DMS 273 (cell line): ENCODE data around the gene ANK3.

ENCODE experiments used
- DNase-seq: peaks from one replicate; lab custom pipeline; 2025; ENCODE audit not compliant: unreplicated experiment; lab: John Stamatoyannopoulos, UW

ANK3 gene

GRCh38 chr10:60188548-60188947 lies 201.1 kb downstream of the ANK3 start:
- DNase-seq = no peak

GRCh38 chr10:60187691-60188090 lies 202.0 kb downstream of the ANK3 start:
- peak; percentile 51 for DNase-seq

GRCh38 chr10:60186315-60187071 lies 203.2 kb downstream of the ANK3 start:
- DNase-seq = peak; percentile 87

- DNase-seq = no peak
These were observed 204.3 kb downstream of the ANK3 start for GRCh38 chr10:60185421-60185820.

GRCh38 chr10:60182691-60183090 lies 207.0 kb downstream of the ANK3 start:
- DNase-seq = peak; percentile 9

- DNase-seq = no peak
These were observed 212.8 kb downstream of the ANK3 start for GRCh38 chr10:60176925-60177324.

GRCh38 chr10:60175441-60175971 lies 214.2 kb downstream of the ANK3 start:
- DNase-seq = no peak

- DNase-seq = no peak
These were observed 217.2 kb downstream of the ANK3 start for GRCh38 chr10:60172363-60172990.

GRCh38 chr10:60171436-60172013 lies 218.2 kb downstream of the ANK3 start:
- peak; percentile 8 for DNase-seq

- no peak for DNase-seq
These were observed 219.4 kb downstream of the ANK3 start for GRCh38 chr10:60170250-60170649.

GRCh38 chr10:60169111-60169510 lies 220.6 kb downstream of the ANK3 start:
- no peak for DNase-seq

GRCh38 chr10:60167050-60167449 lies 222.6 kb downstream of the ANK3 start:
- DNase-seq = peak; percentile 33

GRCh38 chr10:60163786-60164185 lies 225.9 kb downstream of the ANK3 start:
- DNase-seq = peak; percentile 8

- DNase-seq = peak; percentile 69
These were observed 227.0 kb downstream of the ANK3 start for GRCh38 chr10:60162631-60163030.

GRCh38 chr10:60155943-60156683 lies 233.6 kb downstream of the ANK3 start:
- no peak for DNase-seq

GRCh38 chr10:60155099-60155877 lies 234.4 kb downstream of the ANK3 start:
- peak; percentile 44 for DNase-seq

- peak; percentile 37 for DNase-seq
These were observed 240.7 kb downstream of the ANK3 start for GRCh38 chr10:60149003-60149402.

GRCh38 chr10:60148266-60148840 lies 241.3 kb downstream of the ANK3 start:
- DNase-seq = peak; percentile 58

- DNase-seq = no peak
These were observed 242.0 kb downstream of the ANK3 start for GRCh38 chr10:60147576-60148265.

- peak; percentile 22 for DNase-seq
These were observed 242.7 kb downstream of the ANK3 start for GRCh38 chr10:60147025-60147424.
